Amygdala (tissue), 56 donors: ENCODE data around the gene RAP1GAP2.
"Not testable (repeated sequence)": the region's sequence is repeated elsewhere in the genome, so short reads cannot be mapped to it uniquely, and the experiment has no call there.

Experiments used
- DNase-seq, 56 donors: peaks; one replicate each; lab custom pipeline; 2025; lab: John Stamatoyannopoulos, UW

RAP1GAP2 gene

DNA sequence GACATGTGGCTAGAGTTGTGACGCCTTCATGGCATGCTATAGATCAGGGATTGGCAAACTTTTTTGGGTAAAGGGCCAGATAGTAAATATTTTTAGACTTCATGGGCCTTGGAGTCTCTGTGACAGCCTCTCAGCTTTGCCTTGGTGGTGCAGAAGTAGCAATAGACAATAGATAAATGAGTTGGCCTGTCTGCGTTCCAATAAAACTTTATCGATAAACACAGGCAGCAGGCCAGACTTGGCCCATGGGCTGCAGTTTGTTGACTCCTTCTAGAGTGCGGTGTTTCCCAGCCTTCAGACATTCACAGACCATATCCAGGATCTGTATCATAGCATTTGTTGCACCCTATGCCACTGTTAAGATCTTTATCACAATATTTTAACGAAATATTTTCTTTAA lies 190.7 kb downstream of the RAP1GAP2 start:
- DNase-seq, result no peak

GRCh38 chr17:2989396-2989795 lies 193.2 kb downstream of the RAP1GAP2 start:
- not testable (repeated sequence) for DNase-seq

- no peak for DNase-seq
Observed at GRCh38 chr17:2989855-2990254, 193.6 kb downstream of the RAP1GAP2 start.

DNA sequence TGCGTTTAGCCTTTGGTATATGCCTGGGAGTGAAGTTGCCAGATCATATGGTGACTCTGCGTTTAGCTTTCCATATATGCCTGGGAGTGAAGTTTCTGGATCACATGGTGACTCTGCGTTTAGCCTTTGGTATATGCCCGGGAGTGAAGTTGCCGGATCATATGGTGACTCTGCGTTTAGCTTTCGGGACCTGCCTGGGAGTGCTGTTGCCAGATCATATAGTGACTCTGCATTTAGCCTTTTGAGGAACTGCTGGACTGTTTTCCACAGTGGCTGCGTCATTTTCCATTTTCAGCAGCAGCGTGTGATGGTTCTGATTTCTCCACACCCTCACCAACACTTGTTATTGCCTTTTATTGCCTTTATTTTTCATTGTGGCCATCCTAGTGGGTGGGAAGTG lies 194.2 kb downstream of the RAP1GAP2 start:
- peak in 2 of 56 donors; percentile 28 for DNase-seq

DNA sequence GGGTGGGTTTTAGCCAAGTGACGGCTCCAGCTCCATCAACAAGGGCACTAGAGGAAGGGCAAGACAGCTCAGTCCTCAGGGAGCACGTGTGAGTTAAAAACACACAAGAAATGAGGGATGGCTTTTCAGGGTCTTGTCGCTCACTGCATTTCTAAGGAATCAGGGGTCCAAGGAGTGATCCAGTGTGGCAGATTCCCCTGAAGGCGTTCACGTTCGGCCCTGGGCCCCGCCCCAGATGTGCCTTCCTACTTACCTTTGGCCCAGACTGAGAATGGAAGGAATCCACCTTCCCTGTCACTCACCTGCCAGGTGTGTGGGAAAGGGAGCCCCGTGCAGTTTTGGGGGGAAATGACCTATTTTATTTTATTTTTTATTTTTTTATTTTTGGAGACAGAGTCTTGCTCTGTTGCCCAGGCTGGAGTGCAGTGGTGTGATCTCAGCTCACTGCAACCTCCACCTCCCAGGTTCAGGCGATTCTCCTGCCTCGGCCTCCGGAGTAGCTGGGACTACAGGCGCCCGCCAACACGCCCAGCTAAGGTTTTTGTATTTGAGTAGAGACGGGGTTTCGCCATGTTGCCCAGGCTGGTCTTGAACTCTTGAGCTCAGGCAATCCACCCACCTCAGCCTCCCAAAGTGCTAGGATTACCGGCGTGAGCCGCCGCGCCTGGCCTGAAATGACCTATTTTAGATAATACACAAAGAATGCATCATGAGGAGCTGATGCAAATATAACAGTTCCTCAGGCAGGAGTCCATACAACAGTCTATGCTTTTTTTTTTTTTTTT lies 195.3 kb downstream of the RAP1GAP2 start:
- not testable (repeated sequence) for DNase-seq

DNA sequence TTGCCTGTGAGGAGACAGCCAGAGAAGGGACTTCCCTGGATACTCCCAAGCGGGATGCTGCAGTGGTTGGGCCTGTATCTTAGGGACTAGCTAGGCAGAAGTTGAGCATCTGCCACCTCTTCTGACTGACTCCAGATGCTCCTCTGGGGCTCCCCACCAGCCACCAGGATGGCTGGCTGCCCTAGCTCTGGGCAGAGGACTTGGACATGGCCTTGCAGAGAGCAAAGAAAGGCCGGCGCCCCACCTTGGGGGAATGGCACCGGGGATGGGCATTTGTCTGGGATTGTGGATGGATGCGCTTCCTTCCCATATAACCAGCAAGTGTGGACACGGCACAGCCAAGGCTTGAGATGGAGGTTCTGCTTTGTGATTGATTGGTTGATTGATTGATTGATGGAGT lies 198.2 kb downstream of the RAP1GAP2 start:
- no peak for DNase-seq

GRCh38 chr17:2995377-2995776 lies 199.1 kb downstream of the RAP1GAP2 start:
- DNase-seq, result no peak

GRCh38 chr17:2995886-2996809 lies 199.9 kb downstream of the RAP1GAP2 start:
- DNase-seq, result no peak

DNA sequence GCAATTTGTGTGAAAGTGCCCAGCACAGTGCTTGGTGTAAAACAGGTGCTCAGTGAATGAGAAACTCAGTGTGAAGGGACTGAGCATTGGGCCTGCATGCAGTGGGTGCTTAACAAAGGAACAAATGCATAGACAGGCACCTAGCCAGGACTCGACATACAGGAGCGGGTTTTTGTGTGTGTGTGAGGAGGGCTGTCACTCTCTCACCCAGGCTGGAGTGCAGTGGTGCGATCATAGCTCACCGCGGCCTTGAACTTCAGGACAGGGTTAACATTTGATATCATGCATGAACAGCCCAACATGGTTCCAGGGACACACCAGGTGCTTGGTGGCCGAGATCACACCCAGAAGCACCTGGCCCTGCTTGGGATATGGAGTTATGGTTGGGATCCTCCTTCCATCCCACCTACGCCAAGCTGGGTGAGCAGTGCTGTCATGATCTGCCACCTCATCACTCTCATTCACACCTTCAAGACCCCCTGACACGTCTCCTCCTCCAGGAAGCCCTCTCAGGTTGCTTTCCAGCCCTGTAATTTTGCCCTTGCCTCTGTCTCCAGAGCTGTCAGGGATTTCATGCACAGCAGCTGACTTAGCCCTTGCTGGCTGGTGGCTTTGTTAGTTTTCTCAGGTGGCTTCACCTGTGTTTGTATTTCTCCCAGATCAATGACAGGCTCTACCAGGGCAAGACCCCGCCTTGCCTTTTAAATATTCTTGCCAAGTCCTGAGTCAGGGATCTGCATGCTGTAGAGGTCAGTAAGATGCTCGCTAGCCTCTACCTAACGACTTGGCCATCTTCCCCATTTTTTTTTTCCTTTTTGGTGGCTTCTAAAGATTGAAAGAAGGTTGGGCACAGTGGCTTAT lies 200.8 kb downstream of the RAP1GAP2 start:
- no peak for DNase-seq

- not testable (repeated sequence) for DNase-seq
Observed at GRCh38 chr17:2998469-2998901, 202.2 kb downstream of the RAP1GAP2 start.

DNA sequence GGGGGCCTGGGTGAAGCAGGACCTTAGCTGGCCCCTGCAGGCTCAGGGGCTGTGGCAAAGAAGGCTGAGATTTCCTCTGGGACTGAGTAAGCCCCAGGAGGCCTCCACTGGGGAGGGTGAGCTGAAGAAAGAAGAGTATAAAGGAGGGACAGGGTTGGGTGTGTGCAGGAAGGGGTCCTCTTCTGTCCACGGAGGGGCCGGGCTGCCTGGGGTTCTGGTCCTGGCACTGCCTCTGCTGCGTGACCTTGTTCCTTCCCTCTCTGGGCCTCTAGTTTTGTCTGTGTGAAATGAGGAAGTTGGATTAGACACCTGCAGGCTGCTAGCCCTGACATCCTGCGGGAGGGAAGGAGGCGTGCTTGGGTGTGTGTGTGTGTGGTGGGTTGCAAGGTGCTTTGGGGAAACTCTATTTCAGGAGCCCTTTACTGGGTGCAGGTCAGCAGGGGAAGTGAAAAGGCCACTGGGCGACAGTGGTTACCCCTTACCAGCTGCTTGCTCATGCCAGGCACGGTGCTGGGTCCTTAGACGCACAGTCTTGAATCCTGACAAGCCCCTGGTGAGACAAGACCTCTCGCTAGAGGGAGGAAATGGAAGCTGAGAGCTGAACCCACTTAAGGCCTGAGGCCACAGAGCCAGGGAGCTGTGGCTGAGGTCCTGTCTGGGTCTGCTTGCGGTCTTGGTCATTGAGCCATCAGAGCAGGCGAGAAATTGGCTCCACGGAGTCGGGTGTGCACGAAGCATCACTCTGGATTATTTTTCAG lies 206.5 kb downstream of the RAP1GAP2 start:
- peak in 4 of 56 donors; percentile 12 to 17 (median 14) for DNase-seq

- DNase-seq, result peak in 21 of 56 donors; percentile 28 to 72 (median 51)
Observed at GRCh38 chr17:3003296-3004149, 207.3 kb downstream of the RAP1GAP2 start.

- peak; percentile 79 to 100 (median 98) for DNase-seq
Observed at GRCh38 chr17:3004150-3004801, 208.0 kb downstream of the RAP1GAP2 start.

DNA sequence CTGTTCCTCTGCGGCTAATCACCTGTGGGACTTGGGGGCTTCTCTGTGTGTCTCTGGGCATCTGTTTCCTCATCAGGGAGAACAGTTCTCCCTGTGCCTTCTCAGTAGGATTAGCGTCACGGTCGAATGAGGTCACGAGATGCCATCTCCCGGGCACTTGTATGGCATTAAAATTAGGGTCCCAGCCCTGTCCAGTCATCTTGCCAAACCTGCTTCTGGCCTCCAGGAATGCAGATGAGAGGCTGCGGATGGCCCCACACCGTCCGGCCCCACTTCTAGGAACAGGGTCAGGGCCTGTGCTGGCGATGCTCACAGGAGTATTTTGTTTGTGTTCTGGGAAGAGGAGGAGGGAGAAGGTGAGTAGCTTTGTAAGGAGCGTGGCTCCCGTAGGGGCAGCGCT lies 208.7 kb downstream of the RAP1GAP2 start:
- peak in 5 of 56 donors; percentile 25 to 33 (median 29) for DNase-seq

DNA sequence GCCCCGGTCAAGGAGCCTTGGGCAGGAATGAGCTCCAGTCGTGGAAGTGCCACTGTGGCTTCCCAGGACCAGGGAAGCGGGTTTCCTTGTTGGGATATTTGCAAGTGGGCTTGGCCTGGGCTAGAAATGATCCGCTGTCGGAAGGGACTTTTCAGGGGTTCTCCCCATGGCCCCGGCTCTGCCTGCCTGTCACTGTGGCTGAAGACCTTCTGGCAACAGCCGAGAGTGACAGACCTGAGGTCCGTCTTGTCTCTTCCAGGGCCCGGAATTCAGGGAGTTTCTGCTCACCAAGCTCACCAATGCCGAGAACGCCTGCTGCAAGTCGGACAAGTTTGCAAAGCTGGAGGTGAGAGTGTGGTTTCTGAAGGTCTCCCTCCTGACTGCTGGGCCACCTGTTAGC lies 209.5 kb downstream of the RAP1GAP2 start:
- no peak for DNase-seq

- DNase-seq, result no peak
Observed at GRCh38 chr17:3006801-3007200, 210.6 kb downstream of the RAP1GAP2 start.

- no peak for DNase-seq
Observed at GRCh38 chr17:3007651-3008121, 211.4 kb downstream of the RAP1GAP2 start.
